ENCODE results near the gene SLC24A4.

DNA sequence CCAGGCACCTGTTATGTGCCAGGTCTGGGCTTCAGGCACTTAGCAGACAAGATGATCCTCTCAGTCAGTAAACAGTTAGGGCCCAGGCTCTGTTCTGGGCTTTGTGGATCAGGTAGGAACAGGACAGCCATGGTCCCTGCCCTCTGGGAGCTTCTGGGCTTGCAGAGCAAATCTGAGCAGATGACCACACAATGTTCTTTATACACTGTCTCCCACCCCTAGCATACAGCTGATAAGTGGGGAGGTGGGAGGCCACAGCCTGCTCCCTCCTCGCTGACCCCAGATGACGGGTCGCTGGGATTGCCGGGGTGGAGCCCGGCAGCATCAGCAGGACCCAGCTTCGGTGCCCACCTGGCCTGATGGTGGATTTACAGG, 137.6 kb downstream of the SLC24A4 start:
- TF ChIP-seq POLR2AphosphoS5 (IDR thresholded peaks at IDR 0.05) (no peak), POLR2A (IDR thresholded peaks at IDR 0.05) (no peak)

Data from upper lobe of left lung (tissue), 4 donors.